A549 (cell line): Measurements from ENCODE around the gene XAB2. TPM values are rescaled to one million over a fixed set of nuclear protein-coding genes. Genes with fewer than 3 reads are reported as not detected.
A peak's percentile ranks its signal among the peaks of the same experiment; 100 is the strongest.

Experiments used
- ATAC-seq, 2 experiments: fragments of 200-7000 bp in 1 of 2; fragments of >200 bp in 1 of 2; cut with Nextera tagmentation in 1 of 2; cut with Tn5 transposase in 1 of 2; 3 replicates each; pipeline versions ENCODE4 v1.8.0 to v1.9.1; 2018 to 2020; ENCODE audit warnings: mild to moderate bottlenecking in 1 of 2, moderate library complexity in 1 of 2
- CTCF ChIA-PET: fragments of 300-600 bp; sonication (Branson Sonifier 250); formaldehyde crosslinking; extraction: SDS; loops from one replicate; lab custom pipeline; 2021; ENCODE audit warnings: antibody characterized with exemption, inconsistent platforms; lab: Yijun Ruan, JAX
- POLR2A ChIA-PET: fragments of 350-600 bp; formaldehyde crosslinking; extraction: SDS; loops from one replicate; lab custom pipeline; 2021; ENCODE audit warnings: antibody characterized with exemption, inconsistent platforms; lab: Yijun Ruan, JAX
- DNase-seq, 2 experiments: peaks; one replicate each; pipeline versions ENCODE4 v3.0.0 to v3.0.0-alpha.2; 2011 to 2016; ENCODE audit warnings: low read depth in 1 of 2, low spot score in 1 of 2
- FAIRE-seq: peaks from 2 replicates; lab custom pipeline; 2011; peaks lifted over from hg19 to GRCh38; lab: Jason Lieb, UNC
- H3K27ac ChIP-seq, 2 experiments: fragments of >200 bp; sonication (Bioruptor Twin); formaldehyde crosslinking; 3 replicates each; pipeline ENCODE4 v1.5.1; 2016 to 2017
- H3K4me1 ChIP-seq: fragments of >200 bp; sonication (Bioruptor Twin); formaldehyde crosslinking; 3 replicates; pipeline ENCODE4 v1.6.1; 2016
- H3K4me2 ChIP-seq: fragments of >200 bp; sonication (Bioruptor Twin); formaldehyde crosslinking; 3 replicates; pipeline ENCODE4 v1.6.1; 2016
- H3K4me3 ChIP-seq: fragments of >200 bp; sonication (Bioruptor Twin); formaldehyde crosslinking; 3 replicates; pipeline ENCODE4 v1.5.1; 2016
- H3K9me3 ChIP-seq: fragments of >200 bp; sonication (Bioruptor Twin); formaldehyde crosslinking; 3 replicates; pipeline ENCODE4 v1.6.1; 2016
- CHD4 ChIP-seq: fragments of 200-600 bp; sonication (generic); IDR thresholded peaks from 2 replicates; pipeline ENCODE4 v1.6.1; 2016; ENCODE audit warnings: antibody characterized with exemption, mild to moderate bottlenecking, borderline replicate concordance
- FOXS1 ChIP-seq: fragments of 250-450 bp; sonication (Bioruptor Pico); IDR thresholded peaks from 2 replicates; pipeline ENCODE4 v1.5.0; 2020; ENCODE audit warnings: mild to moderate bottlenecking, moderate library complexity
- HEYL ChIP-seq: fragments of 250-450 bp; sonication (Bioruptor Pico); IDR thresholded peaks from 2 replicates; pipeline ENCODE4 v1.8.0; 2021; ENCODE audit warnings: mild to moderate bottlenecking, moderate library complexity
- HOXA7 ChIP-seq: fragments of 250-450 bp; sonication (Bioruptor Pico); IDR thresholded peaks from 2 replicates; pipeline ENCODE4 v1.5.0; 2020; ENCODE audit warnings: mild to moderate bottlenecking, moderate library complexity
- JUN ChIP-seq, 2 experiments: fragments of >200 bp; sonication (Bioruptor Twin); formaldehyde crosslinking; IDR thresholded peaks; 2 replicates in 1 of 2; 3 replicates in 1 of 2; pipeline ENCODE4 v1.6.1; 2016 to 2017
- KDM1A ChIP-seq: fragments of 200-600 bp; sonication (generic); IDR thresholded peaks from 2 replicates; pipeline ENCODE4 v1.6.1; 2016; ENCODE audit warnings: low read depth, mild to moderate bottlenecking
- MAZ ChIP-seq: fragments of 150-350 bp; IDR thresholded peaks from 2 replicates; pipeline ENCODE4 v1.6.1; 2014; ENCODE audit warnings: antibody characterized with exemption, low read depth, low read length, borderline replicate concordance
- MYC ChIP-seq: IDR thresholded peaks from 2 replicates; pipeline ENCODE4 v1.6.1; 2012; ENCODE audit warnings: mild to moderate bottlenecking, inconsistent platforms, low read length, improper control_type of control experiment, borderline replicate concordance
- PHF8 ChIP-seq: fragments of 200-600 bp; sonication (generic); IDR thresholded peaks from 2 replicates; pipeline ENCODE4 v1.6.1; 2016; ENCODE audit warnings: low read depth, mild to moderate bottlenecking, antibody characterized with exemption, moderate library complexity, borderline replicate concordance
- RARB ChIP-seq: fragments of 250-450 bp; sonication (Bioruptor Pico); IDR thresholded peaks from 2 replicates; pipeline ENCODE4 v1.8.0; 2021; ENCODE audit warnings: mild to moderate bottlenecking, moderate library complexity
- RFX5 ChIP-seq: fragments of 450-650 bp; IDR thresholded peaks from 2 replicates; pipeline ENCODE4 v1.7.1; 2014; ENCODE audit warnings: antibody characterized with exemption, mild to moderate bottlenecking, moderate library complexity
- RNF2 ChIP-seq: fragments of 200-600 bp; sonication (generic); IDR thresholded peaks from 2 replicates; pipeline ENCODE4 v1.6.1; 2016; ENCODE audit warnings: low read depth, mild to moderate bottlenecking, antibody characterized with exemption, moderate library complexity, borderline replicate concordance
- TP53 ChIP-seq: fragments of 250-450 bp; sonication (Bioruptor Pico); IDR thresholded peaks from 2 replicates; pipeline ENCODE4 v1.5.0; 2021; ENCODE audit warnings: mild to moderate bottlenecking, moderate library complexity
- ZNF302 ChIP-seq: fragments of 250-450 bp; sonication (Bioruptor Pico); IDR thresholded peaks from 2 replicates; pipeline ENCODE4 v1.9.0; 2021; ENCODE audit warnings: inconsistent platforms, mild to moderate bottlenecking, moderate library complexity
- WGBS: methylation state at CpG from one replicate; pipeline ENCODE4 v1.1.6; 2017; ENCODE audit errors: missing lambda C conversion rate; 5-methylcytosine and 5-hydroxymethylcytosine counted together
- polyA plus RNA-seq, 4 experiments: library from polyadenylated mRNA; depleted of rRNA in 3 of 4; stranded (reverse); fragments of >200 nt; fragmentation: RNase III in 1 of 4; extraction: RNeasy Plus Mini Kit Qiagen cat#74134 plus additional on column Dnase treatment in 1 of 4; gene quantifications; 2 replicates in 3 of 4; 3 replicates in 1 of 4; pipeline ENCODE4 v1.2.3, GENCODE V29; 2011 to 2017
- TF ChIP-seq, protein P1 (sequence below): fragments of >200 bp; sonication (Bioruptor Twin); formaldehyde crosslinking; IDR thresholded peaks from 2 replicates; pipeline ENCODE4 v1.6.1; 2016
- TF ChIP-seq, protein P2 (sequence below): fragments of 150-350 bp; IDR thresholded peaks from 2 replicates; pipeline ENCODE4 v1.6.1; 2014; ENCODE audit warnings: low read depth, mild to moderate bottlenecking, low read length

Gene XAB2
- polyA plus RNA-seq, 2 of the 4 experiments (the other 2 are of a cell fraction): 15.0 to 21.2 TPM

DNA sequence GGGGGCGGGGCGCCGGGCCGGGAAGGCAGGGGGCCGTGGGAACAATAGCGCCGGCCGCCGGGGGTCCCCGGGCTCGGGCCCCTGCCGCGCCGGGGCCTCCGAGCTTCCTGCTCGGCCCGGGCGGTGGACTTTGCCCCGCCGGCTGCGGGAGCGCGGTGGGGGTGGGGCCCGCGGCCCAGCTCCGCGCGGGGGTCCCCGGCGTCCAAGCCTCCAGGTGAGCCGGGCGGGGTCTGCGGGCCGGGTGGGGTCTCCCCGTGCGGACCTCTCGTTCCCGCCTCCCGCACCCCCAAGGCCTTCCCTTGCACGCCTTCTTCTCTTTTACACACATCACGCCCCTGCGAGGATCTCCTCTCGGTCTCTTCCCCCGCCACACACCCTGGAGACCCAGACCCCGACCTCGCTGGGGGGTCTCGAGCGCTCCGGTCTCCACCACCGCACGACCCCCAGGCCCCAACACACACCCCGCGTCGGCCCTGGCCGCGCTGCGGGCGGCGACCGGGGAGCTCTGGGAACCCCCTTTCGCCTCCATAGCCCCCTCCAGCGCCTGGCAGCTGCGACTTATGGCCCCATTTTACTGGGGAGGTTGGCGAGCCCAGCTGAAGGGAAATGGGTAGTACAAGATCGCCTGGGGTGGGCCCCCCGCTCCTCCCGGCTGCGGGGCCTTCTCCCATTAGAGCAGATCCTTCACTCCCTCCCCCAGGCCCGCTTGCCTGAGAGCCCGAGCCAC lies 33.0 kb downstream of the XAB2 start:
- CTCF ChIA-PET: interaction anchor here (0.9 to 4.0 kb wide), 6 partner anchors 11 to 494 kb away, joined by 3 to 26 read pairs (median 5); partner anchors contain the start of gene TRAPPC5
- TF ChIP-seq KDM1A: no peak
- no peak for TF ChIP-seq CHD4
- TF ChIP-seq ZNF302: no peak
- no peak for TF ChIP-seq JUN (IDR thresholded peaks at IDR 0.05)
- TF ChIP-seq, protein P1, sequence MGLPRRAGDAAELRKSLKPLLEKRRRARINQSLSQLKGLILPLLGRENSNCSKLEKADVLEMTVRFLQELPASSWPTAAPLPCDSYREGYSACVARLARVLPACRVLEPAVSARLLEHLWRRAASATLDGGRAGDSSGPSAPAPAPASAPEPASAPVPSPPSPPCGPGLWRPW: no peak
- TF ChIP-seq HOXA7 (CRISPR knock-in tag): no peak
- TF ChIP-seq, all 56 proteins: peak for 0
- FAIRE-seq (no peak), ATAC-seq (no peak), DNase-seq (no peak)
- Histone ChIP-seq H3K4me2 (peak overlapping the region; percentile 93), H3K9me3 (no peaks in the 10 kb centered on the region), H3K4me1 (0 out of 3 replicates have a peak, but pooled peaks cover 5% of the 10 kb centered on the region), H3K27ac (peak overlapping the region; percentile 80 to 91), H3K4me3 (peak overlapping the region; percentile 85)
- POLR2A ChIA-PET: interaction anchor here (1.0 kb wide), 1 partner anchor 91 kb away, joined by 4 read pairs; no protein-coding TSS in a partner anchor
- 48% methylated on average over 28 of the region's 70 CpGs for WGBS

- H3K27ac ChIP-seq: peak within 1 kb of the TSS; percentile 80 to 91
- ChIA-PET CTCF (interaction anchor here (0.6 to 4.0 kb wide), 3 partner anchors 12 to 74 kb away, joined by 3 to 26 read pairs (median 13); no protein-coding TSS in a partner anchor), POLR2A (no interaction called here)
- peak within 1 kb of the TSS; percentile 93 for H3K4me2 ChIP-seq
- TF ChIP-seq, protein P2, sequence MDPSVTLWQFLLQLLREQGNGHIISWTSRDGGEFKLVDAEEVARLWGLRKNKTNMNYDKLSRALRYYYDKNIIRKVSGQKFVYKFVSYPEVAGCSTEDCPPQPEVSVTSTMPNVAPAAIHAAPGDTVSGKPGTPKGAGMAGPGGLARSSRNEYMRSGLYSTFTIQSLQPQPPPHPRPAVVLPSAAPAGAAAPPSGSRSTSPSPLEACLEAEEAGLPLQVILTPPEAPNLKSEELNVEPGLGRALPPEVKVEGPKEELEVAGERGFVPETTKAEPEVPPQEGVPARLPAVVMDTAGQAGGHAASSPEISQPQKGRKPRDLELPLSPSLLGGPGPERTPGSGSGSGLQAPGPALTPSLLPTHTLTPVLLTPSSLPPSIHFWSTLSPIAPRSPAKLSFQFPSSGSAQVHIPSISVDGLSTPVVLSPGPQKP: no peak
- TF ChIP-seq RARB (CRISPR knock-in tag) (no peak), FOXS1 (CRISPR knock-in tag) (no peak), PHF8 (no peak), RNF2 (no peak)
- H3K4me3 ChIP-seq: peak within 1 kb of the TSS; percentile 85
- H3K9me3 ChIP-seq: no peaks in the 10 kb centered on the region
- DNase-seq (peak in 1 of 2 experiments; percentile 17), FAIRE-seq (no peak), ATAC-seq (peak; percentile 75 to 86)
- H3K4me1 ChIP-seq: 0 out of 3 replicates have a peak, but pooled peaks cover 5% of the 10 kb centered on the region
- WGBS: no CpG with 5 or more reads among the region's 78 CpGs
Observed at GRCh38 chr19:7595466-7596133, 33.7 kb downstream of the XAB2 start, which contains the start of gene CAMSAP3. Gene CAMSAP3, plus strand, starts transcription at chr19:7595863. Its CDS starts 140 bp downstream, at chr19:7596003.

GRCh38 chr19:7590256-7590655 lies 39.1 kb downstream of the XAB2 start:
- no peak for TF ChIP-seq HEYL (CRISPR knock-in tag)
- no peak for TF ChIP-seq MYC
- TF ChIP-seq MAZ: no peak
- TF ChIP-seq HOXA7 (CRISPR knock-in tag): no peak
- no peak for TF ChIP-seq TP53 (CRISPR knock-in tag)
- TF ChIP-seq RFX5: no peak
- no peak for ATAC-seq
- Histone ChIP-seq H3K4me3 (no peak overlapping the region), H3K9me3 (no peaks in the 10 kb centered on the region), H3K27ac (no peak overlapping the region), H3K4me2 (no peak overlapping the region), H3K4me1 (no peaks in the 10 kb centered on the region)
- FAIRE-seq: no peak
- CTCF ChIA-PET: interaction anchor here (2.3 kb wide), 1 partner anchor 22 kb away, joined by 8 read pairs; no protein-coding TSS in a partner anchor
- POLR2A ChIA-PET: no interaction called here
- DNase-seq: no peak
- WGBS: 14% methylated on average over 2 of the region's 8 CpGs
